ENCODE measurements around the gene TEX50.
A peak's percentile ranks its signal among the peaks of the same experiment; 100 is the strongest.
"Not testable (repeated sequence)": the region's sequence is repeated elsewhere in the genome, so short reads cannot be mapped to it uniquely, and the experiment has no call there.

TEX50 gene, protein sequence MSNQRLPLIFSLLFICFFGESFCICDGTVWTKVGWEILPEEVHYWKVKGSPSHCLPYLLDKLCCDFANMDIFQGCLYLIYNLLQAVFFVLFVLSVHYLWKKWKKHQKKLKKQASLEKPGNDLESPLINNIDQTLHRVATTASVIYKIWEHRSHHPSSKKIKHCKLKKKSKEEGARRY

DNA sequence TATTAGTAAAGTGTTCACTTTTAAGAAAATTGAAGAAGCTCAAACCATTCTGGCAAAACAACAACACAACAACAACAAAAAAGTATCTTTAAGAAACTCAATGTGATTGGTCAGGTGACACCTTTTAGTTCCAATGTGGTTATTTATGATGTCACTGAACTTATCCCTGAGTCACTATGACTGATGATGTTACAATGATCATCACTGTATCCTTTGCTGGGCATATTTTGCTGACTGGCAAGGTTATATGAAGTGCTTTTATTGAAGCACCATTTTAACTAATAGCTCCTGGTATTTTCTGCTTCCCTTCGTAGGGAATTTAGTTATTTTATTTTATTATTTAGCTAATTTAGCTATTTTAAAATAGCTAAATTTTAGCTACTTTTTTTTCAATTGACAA is at the start of gene TEX50:
TEX50 (plus strand) TSS at position 223 of the 400 bp plus-strand sequence. CDS start 184 bp downstream, outside the sequence.
- no peak for DNase-seq (ENCODE audit: low read depth in 1 of 2, low spot score in 1 of 2)
- in situ Hi-C loops (cut with HindIII; ENCODE audit: low pct_unique_long_range_greater_than_20kb, low sequenced_read_pairs): no loop called here
- TF ChIP-seq JUND (IDR thresholded peaks at IDR 0.05; ENCODE audit: low read depth): no peak

DNA sequence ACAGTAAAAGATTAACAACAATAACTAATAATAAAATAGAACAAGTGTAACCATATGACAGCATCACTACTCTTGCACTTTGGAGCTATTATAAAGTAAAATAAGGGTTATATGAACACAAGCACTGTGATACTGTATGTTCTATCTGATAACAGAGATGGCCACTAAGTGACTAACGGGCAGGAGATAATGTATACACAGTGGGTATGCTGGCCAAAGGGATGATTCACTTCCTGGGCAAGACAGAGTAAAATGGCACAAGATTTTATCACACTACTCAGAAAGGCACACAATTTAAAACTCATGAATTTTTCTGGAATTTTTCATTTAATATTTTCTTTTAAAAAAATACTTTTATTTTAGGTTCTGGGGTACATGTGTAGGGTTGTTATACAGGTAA is 44.6 kb upstream of the TEX50 start:
- TF ChIP-seq JUND (IDR thresholded peaks at IDR 0.05; ENCODE audit: low read depth): no peak
- in situ Hi-C loops (cut with HindIII; ENCODE audit: low pct_unique_long_range_greater_than_20kb, low sequenced_read_pairs): no loop called here
- no peak for DNase-seq (ENCODE audit: low read depth in 1 of 2, low spot score in 1 of 2)

DNA sequence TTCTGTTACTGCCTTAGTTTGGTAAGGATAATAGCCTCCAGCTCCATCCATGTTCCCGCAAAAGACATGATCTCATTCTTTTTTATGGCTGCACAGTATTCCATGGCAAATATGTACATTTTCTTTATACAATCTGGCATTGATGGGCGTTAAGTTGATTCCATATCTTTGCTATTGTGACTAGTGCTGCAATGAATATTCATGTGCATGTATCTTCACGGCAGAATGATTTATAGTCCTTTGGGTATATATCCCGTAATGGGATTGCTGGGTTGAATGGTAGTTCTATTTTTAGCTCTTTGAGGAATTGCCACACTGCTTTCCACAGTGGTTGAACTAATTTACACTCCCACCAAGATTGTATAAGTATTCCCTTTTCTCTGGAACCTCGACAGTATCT is 44.0 kb upstream of the TEX50 start:
- in situ Hi-C loops (cut with HindIII; ENCODE audit: low pct_unique_long_range_greater_than_20kb, low sequenced_read_pairs); DNase-seq (ENCODE audit: low read depth in 1 of 2, low spot score in 1 of 2): not testable (repeated sequence)

DNA sequence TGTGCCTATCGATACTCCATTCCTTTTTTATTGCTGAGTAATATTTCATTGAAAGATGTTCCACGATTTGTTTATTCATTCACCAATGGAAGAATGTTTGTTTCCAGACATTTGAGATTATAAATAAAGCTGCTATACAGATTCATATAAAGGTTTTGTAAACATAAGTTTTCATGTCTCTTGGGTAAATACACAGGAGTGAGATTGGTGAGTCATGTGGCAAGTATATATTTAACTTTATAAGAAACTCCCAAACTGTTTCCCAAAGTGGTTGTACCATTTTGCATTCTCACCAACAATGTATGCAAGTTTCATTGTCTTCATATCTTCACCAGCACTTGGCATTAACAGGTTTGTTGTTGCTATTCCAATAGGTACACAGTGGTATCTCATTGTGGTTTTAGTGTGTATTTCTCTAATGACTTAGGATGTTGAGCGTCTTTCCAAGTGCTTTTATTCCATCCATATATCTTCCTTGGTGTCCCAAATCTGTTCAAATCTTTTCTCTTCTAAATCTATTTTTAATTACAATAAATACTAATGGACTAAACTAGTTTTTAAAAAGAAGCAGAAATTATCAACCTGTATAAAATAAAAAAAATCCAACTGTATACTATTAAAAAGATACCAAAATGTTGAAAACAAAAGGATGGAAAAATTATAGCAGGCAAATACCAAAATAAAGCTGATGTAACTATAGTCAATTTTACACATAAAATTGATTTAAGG is 38.9 kb upstream of the TEX50 start:
- in situ Hi-C loops (cut with HindIII; ENCODE audit: low pct_unique_long_range_greater_than_20kb, low sequenced_read_pairs): no loop called here
- no peak for TF ChIP-seq JUND (IDR thresholded peaks at IDR 0.05; ENCODE audit: low read depth)
- DNase-seq (ENCODE audit: low read depth in 1 of 2, low spot score in 1 of 2): no peak

DNA sequence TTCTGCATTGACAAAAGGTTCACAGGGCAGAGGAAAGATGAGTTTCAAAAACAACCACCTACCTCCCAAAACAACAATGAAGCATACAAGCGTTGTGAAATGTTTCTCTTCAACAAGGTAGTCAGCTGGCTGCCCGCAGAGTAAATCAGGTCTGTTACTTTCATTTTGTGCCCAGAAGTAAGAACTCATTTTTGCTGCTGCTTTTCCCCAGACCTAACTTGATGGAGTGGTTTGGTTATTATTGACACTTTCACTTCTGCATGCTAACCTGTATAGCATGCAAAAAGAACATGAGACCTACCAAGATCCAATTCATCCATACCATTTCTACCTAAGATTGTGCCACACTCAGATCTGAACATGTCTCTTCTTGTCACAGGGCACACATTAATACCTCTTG is 33.5 kb upstream of the TEX50 start:
- in situ Hi-C loops (cut with HindIII; ENCODE audit: low pct_unique_long_range_greater_than_20kb, low sequenced_read_pairs): no loop called here
- DNase-seq (ENCODE audit: low read depth in 1 of 2, low spot score in 1 of 2): no peak

DNA sequence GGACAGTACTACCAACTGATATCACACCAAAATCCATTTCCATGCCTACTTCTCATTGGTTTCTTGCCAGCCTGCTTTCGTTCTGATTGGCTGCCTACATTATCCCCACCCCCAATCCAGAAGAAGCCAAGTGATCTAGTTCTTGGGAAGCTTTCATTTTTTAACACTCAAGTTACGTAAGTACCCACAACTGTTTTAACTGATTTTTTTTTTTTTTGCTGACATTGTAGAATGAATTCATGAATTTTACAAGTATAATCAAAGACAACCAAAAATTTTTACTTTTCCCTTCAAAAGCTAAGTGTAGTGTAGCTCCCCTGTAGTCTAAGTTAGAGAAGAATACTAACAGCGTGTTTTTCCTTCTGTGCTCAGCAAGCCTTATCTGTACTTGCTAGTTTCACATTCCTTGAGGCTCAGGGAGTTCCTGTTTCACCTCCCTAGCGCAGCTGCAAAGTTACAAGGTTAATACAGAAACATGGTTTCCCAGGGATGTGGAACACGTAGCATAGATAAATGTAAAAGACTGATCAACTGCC is 32.0 kb upstream of the TEX50 start, which contains the start of gene SLC9C2:
SLC9C2 (minus strand) TSS at position 17 of the 536 bp plus-strand sequence. CDS start 1,296 bp downstream, outside the sequence.
- no peak for TF ChIP-seq JUND (IDR thresholded peaks at IDR 0.05; ENCODE audit: low read depth)
- DNase-seq (ENCODE audit: low read depth in 1 of 2, low spot score in 1 of 2): peak in 1 of 2 experiments; percentile 23
- in situ Hi-C loops (cut with HindIII; ENCODE audit: low pct_unique_long_range_greater_than_20kb, low sequenced_read_pairs): no loop called here

More for the DNA sequence above, 33.5 kb upstream of the TEX50 start:
- no peak for TF ChIP-seq JUND (IDR thresholded peaks at IDR 0.05; ENCODE audit: low read depth)

DNA sequence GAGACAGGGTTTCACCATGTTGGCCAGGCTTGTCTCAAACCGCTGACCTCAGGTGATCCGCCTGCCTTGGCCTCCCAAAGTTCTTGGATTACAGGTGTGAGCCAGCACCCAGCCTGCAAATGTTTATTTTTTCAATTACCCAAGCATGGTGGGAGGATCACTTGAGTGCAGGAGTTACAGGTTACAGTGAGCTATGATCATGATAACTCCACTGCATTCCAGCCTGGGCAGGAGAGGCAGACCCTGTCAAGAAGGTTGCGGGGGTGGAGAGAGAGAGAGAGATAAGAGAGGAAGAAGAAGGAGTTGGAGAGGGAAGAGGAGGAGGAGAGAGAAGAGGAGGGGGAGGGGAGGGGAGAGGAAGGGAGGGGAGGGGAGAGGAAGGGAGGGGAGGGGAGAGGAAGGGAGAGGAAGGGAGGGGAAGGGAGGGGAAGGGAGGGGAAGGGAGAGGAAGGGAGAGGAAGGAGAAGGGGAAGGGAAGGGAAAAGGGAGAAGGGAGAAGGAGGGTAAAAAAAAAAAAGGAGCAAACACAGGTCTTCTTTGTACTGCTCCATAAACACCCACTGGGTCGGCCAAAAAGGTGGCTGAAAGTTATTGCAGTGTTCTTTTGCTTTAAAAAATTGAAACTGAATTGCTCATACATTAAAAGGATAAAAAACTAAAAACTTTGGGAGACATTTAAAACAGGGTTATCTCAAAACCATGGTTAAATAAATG is 26.5 kb upstream of the TEX50 start:
- in situ Hi-C loops (cut with HindIII; ENCODE audit: low pct_unique_long_range_greater_than_20kb, low sequenced_read_pairs): no loop called here
- DNase-seq (ENCODE audit: low read depth in 1 of 2, low spot score in 1 of 2): no peak
- no peak for TF ChIP-seq JUND (IDR thresholded peaks at IDR 0.05; ENCODE audit: low read depth)

DNA sequence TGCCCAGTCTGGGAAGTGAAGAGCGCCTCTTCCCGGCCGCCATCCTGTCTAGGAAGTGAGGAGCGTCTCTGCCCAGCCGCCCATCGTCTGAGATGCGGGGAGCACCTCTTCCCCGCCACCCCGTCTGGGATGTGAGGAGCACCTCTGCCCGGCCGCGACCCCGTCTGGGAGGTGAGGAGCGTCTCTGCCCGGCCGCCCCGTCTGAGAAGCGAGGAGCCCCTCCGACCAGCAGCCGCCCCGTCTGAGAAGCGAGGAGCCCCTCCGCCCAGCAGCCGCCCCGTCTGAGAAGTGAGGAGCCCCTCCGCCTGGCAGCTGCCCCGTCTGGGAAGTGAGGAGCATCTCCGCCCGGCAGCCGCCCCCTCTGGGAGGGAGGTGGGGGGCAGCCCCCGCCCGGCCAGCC is 22.1 kb upstream of the TEX50 start:
- DNase-seq (ENCODE audit: low read depth in 1 of 2, low spot score in 1 of 2); in situ Hi-C loops (cut with HindIII; ENCODE audit: low pct_unique_long_range_greater_than_20kb, low sequenced_read_pairs): not testable (repeated sequence)

DNA sequence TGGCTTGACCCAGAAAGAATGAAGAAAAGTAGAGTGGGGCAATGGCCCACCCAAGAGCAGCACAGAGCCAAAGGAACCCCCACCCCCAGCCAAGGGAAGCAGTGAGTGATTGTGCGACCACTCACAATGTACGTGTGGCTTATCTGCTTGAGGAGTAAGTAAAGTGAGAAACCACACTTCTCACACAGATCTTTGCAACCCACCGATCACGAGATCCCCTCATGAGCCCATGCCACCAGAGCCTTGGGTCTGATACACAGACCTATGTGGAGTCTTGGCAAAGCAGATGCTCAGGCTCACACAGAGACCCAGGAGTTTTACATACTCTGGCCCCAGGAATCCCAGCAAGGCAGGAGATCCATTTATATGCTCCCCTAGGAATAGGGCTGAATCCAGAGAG is 18.3 kb upstream of the TEX50 start:
- no peak for DNase-seq (ENCODE audit: low read depth in 1 of 2, low spot score in 1 of 2)
- no peak for TF ChIP-seq JUND (IDR thresholded peaks at IDR 0.05; ENCODE audit: low read depth)
- in situ Hi-C loops (cut with HindIII; ENCODE audit: low pct_unique_long_range_greater_than_20kb, low sequenced_read_pairs): no loop called here

DNA sequence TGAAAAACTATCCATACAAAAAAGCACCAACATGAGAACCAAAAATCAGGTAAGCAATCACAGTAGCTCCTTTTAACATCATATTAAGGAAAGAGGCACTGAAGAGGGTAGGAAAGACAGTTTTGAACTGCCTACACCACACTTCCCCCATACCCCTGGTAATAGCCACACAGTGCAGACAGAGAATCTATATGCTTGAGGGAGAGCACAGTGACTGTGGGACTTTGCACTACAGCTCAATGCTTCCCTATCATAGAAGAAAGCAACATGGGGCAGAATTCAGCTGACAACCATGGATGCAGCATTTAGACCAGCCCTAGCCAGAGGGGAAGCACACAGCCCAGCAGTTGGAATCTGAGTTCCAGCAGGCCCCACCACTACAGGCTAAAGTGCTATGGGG is 7.9 kb upstream of the TEX50 start:
- in situ Hi-C loops (cut with HindIII; ENCODE audit: low pct_unique_long_range_greater_than_20kb, low sequenced_read_pairs): no loop called here
- TF ChIP-seq JUND (IDR thresholded peaks at IDR 0.05; ENCODE audit: low read depth): no peak
- no peak for DNase-seq (ENCODE audit: low read depth in 1 of 2, low spot score in 1 of 2)

DNA sequence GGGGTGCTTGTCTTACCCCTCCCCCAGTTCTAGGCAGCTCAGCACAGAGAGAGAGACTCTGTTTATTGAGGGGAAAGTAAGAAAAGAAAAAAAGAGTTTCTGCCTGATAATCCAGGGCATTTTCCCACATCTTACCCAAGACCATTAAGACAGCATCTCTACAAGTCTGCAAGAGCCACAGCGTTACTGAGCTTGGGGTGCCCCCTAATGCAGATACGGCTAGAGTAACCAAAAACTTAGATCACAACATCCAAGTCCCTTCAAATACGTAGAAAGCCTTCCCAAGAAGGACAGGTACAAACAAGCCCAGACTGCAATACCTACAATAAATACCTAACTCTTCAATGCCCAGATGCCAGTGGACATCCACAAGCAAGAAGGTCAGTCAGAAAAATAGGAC is 6.2 kb upstream of the TEX50 start:
- DNase-seq (ENCODE audit: low read depth in 1 of 2, low spot score in 1 of 2): no peak
- no peak for TF ChIP-seq JUND (IDR thresholded peaks at IDR 0.05; ENCODE audit: low read depth)
- in situ Hi-C loops (cut with HindIII; ENCODE audit: low pct_unique_long_range_greater_than_20kb, low sequenced_read_pairs): no loop called here

DNA sequence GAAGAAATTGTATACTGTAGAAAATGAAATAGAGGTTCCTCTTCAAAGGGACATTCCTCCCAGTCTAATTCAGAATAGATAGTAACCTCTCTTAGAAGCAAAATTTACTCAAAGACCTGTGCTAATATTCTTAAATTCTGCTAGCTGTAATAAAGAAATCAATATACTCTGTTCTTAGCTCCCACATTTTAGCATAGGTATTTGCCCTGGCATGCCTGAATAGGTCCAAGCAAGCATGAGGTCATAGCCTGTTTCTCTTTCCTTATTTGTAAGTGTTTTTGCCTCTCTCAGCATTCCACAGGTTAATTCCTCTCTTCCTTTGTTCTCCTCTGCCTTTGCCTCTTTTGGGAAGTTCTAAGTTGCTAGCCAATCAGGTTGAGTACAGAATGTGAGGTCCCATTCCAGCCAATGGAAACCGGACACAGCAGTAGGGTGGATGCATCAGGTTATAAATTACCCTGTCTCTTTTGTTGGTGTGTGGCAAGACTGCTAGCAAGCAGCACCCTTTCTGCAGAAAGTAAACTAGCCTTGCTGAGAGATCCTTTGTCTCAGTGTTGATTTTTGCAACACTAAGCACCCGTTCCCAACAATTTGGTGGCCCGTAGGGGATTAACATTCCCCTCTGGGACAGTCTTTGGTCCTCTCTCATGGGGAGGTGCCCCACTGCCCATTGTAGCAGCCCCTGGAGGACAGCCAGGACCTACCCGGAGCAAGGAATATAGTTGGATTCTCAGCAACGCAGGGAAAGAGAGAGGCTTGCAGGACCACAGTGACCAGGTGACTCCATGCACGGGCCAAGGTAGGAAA is 2.3 kb downstream of the TEX50 start:
- in situ Hi-C loops (cut with HindIII; ENCODE audit: low pct_unique_long_range_greater_than_20kb, low sequenced_read_pairs); DNase-seq (ENCODE audit: low read depth in 1 of 2, low spot score in 1 of 2): not testable (repeated sequence)

All from T47D (cell line).